Neural cell (in vitro differentiated cells): ENCODE measurements around the gene ZNF785.

Source experiments
- CTCF ChIP-seq: fragments of 450-650 bp; IDR thresholded peaks from 2 replicates; pipeline ENCODE4 v1.5.1; 2014; ENCODE audit warnings: antibody characterized with exemption, mild to moderate bottlenecking, moderate library complexity; ENCODE audit not compliant: poor library complexity, severe bottlenecking
- EP300 ChIP-seq: fragments of 450-650 bp; conservative IDR thresholded peaks from 2 replicates; pipeline ENCODE4 v1.6.1; 2014; ENCODE audit warnings: antibody characterized with exemption, mild to moderate bottlenecking, moderate library complexity; ENCODE audit not compliant: poor library complexity, severe bottlenecking
- EZH2 ChIP-seq: fragments of 200-600, 300-800 bp; shearing (Covaris generic), sonication (generic); IDR thresholded peaks from 2 replicates; pipeline ENCODE4 v1.6.1; 2014; ENCODE audit warnings: antibody characterized with exemption, low read length, borderline replicate concordance, mild to moderate bottlenecking; ENCODE audit not compliant: insufficient read depth, poor library complexity, severe bottlenecking
- MXI1 ChIP-seq: fragments of 450-650 bp; conservative IDR thresholded peaks from 2 replicates; pipeline ENCODE4 v1.6.1; 2014; ENCODE audit warnings: antibody characterized with exemption, mild to moderate bottlenecking; ENCODE audit not compliant: poor library complexity, severe bottlenecking
- POLR2AphosphoS5 ChIP-seq: IDR thresholded peaks from 2 replicates; pipeline ENCODE4 v1.6.1; 2012
- RAD21 ChIP-seq: fragments of 450-650 bp; conservative IDR thresholded peaks from 2 replicates; pipeline ENCODE4 v1.6.1; 2014; ENCODE audit warnings: antibody characterized with exemption, mild to moderate bottlenecking, moderate library complexity
- SMC3 ChIP-seq: fragments of 450-650 bp; conservative IDR thresholded peaks from 2 replicates; pipeline ENCODE4 v1.6.1; 2014; ENCODE audit warnings: antibody characterized with exemption, mild to moderate bottlenecking, moderate library complexity; ENCODE audit not compliant: poor library complexity
- TAF1 ChIP-seq: IDR thresholded peaks from 2 replicates; pipeline ENCODE4 v1.6.1; 2012; ENCODE audit warnings: low read depth

DNA sequence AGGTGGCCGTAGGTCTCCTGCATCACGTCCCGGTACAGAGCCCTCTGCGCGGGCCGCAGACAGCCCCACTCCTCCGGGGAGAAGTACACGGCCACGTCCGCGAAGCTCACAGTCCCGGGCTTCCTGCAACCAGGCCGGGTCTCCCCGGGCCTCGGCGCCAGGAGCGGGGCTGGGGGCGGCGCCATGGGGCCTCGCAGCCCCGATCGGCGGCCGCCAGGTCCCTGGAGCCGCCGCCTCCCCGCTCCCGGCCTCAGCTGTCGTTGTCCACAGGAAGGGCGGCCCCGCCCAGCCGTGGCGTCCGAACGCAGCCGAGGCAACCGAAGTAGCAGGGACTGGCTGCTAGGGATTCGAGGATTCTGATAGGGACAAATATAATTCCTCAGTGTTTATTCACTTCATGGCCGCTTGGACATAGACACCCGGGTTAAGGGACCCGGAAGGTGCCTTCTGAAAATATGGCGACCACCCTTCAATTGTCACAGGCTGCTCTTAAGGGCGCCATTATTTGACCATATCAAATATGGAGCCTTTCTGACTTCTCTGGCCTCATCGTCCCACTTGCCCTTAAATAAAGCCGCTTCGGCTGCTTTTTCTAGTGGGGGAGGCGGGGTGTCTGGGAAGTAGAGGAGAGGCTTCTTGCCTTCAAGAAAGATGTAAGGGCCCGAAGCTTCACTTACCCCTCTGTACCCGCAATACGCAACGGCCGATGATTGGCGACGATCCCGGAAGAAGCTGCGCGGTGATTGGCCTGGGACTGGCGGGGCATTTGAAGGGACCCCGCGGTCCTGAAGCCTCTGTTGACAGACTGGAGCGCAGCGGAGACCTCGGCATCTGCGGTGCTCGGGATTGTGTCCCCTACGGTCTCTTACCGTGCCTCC, 13.8 kb downstream of the ZNF785 start, which contains the start of gene ZNF688:
- no peak for TF ChIP-seq CTCF
- TF ChIP-seq RAD21 = peak; percentile 37
- peak; percentile 28 for TF ChIP-seq POLR2AphosphoS5
- TF ChIP-seq TAF1 = peak; percentile 71
- no peak for TF ChIP-seq EZH2
- peak; percentile 99 for TF ChIP-seq MXI1
- TF ChIP-seq SMC3 = peak; percentile 49
- peak; percentile 54 for TF ChIP-seq EP300
